PC-3 (cell line): Measurements from ENCODE around the gene KHDC4. TPM values are rescaled to one million over a fixed set of nuclear protein-coding genes. Genes with fewer than 3 reads are reported as not detected.

Experiments used
- ATAC-seq: fragments of 200-7000 bp; cut with Tn5 transposase; 2 replicates; pipeline ENCODE4 v1.9.1; 2020; ENCODE audit warnings: mild to moderate bottlenecking, moderate library complexity
- BruUV-seq: library from RNA; stranded (reverse); fragments of 400-500 nt; replicated peaks from 2 replicates; lab custom pipeline; 2021; lab: Mats Ljungman, UMichigan
- CTCF ChIA-PET: fragments of 300-600 bp; sonication (Branson Sonifier 250); formaldehyde crosslinking; loops from one replicate; lab custom pipeline; 2022; ENCODE audit warnings: antibody characterized with exemption; lab: Charles Lee
- POLR2A ChIA-PET: fragments of 300-600 bp; sonication (Branson Sonifier 250); formaldehyde crosslinking; loops from one replicate; lab custom pipeline; 2022; ENCODE audit warnings: antibody characterized with exemption; ENCODE audit not compliant: unreplicated experiment; lab: Charles Lee
- DNase-seq: peaks from one replicate; pipeline ENCODE4 v3.0.0-alpha.2; 2015
- H2AFZ ChIP-seq: fragments of 300-600 bp; sonication (generic); 2 replicates; pipeline ENCODE4 v1.6.0; 2016; ENCODE audit warnings: antibody characterized with exemption, low read length
- H3F3A ChIP-seq: fragments of 300-600 bp; sonication (generic); one replicate; pipeline ENCODE4 v1.6.0; 2017; ENCODE audit warnings: antibody characterized with exemption, low read length, control low read depth, mild to moderate bottlenecking; ENCODE audit not compliant: unreplicated experiment
- H3K27ac ChIP-seq: fragments of 300-600 bp; sonication (generic); 2 replicates; pipeline ENCODE4 v1.5.1; 2016; ENCODE audit warnings: mild to moderate bottlenecking, low read length
- H3K27me3 ChIP-seq: fragments of 300-600 bp; sonication (generic); 2 replicates; pipeline ENCODE4 v1.6.1; 2016; ENCODE audit warnings: low read length, mixed read lengths
- H3K36me3 ChIP-seq: fragments of 300-600 bp; sonication (generic); 2 replicates; pipeline ENCODE4 v1.6.1; 2016; ENCODE audit warnings: low read depth, mixed run types, low read length, mixed read lengths
- H3K4me1 ChIP-seq: fragments of 300-600 bp; sonication (generic); 2 replicates; pipeline ENCODE4 v1.5.1; 2016; ENCODE audit warnings: low read length; ENCODE audit not compliant: insufficient read depth
- H3K4me2 ChIP-seq: fragments of 300-600 bp; sonication (generic); 2 replicates; pipeline ENCODE4 v1.6.0; 2016; ENCODE audit warnings: low read length
- H3K4me3 ChIP-seq: fragments of 300-600 bp; sonication (generic); 2 replicates; pipeline ENCODE4 v1.5.1; 2016; ENCODE audit warnings: mild to moderate bottlenecking, low read length, mixed read lengths
- H3K79me2 ChIP-seq: fragments of 300-600 bp; sonication (generic); 2 replicates; pipeline ENCODE4 v1.6.1; 2017; ENCODE audit warnings: low read length, mixed read lengths
- H3K9ac ChIP-seq: fragments of 300-600 bp; sonication (generic); 2 replicates; pipeline ENCODE4 v1.6.0; 2016; ENCODE audit warnings: mild to moderate bottlenecking, low read length
- H3K9me2 ChIP-seq: fragments of 300-600 bp; sonication (generic); replicated peaks from 2 replicates; pipeline ENCODE4 v1.6.1; 2016; ENCODE audit warnings: mixed run types, low read length, mixed read lengths
- H3K9me3 ChIP-seq: fragments of 300-600 bp; sonication (generic); 2 replicates; pipeline ENCODE4 v1.6.1; 2016; ENCODE audit warnings: low read length, mixed read lengths
- H4K20me1 ChIP-seq: fragments of 300-600 bp; sonication (generic); 2 replicates; pipeline ENCODE4 v1.6.1; 2016; ENCODE audit warnings: low read length, mixed read lengths
- EZH2 ChIP-seq: fragments of 300-600 bp; sonication (generic); IDR thresholded peaks from one replicate; pipeline ENCODE4 v1.6.1; 2017; ENCODE audit warnings: antibody characterized with exemption, mild to moderate bottlenecking, low read length; ENCODE audit not compliant: unreplicated experiment
- EZH2phosphoT487 ChIP-seq: fragments of 300-600 bp; sonication (generic); IDR thresholded peaks from 2 replicates; pipeline ENCODE4 v1.6.1; 2018; ENCODE audit warnings: mild to moderate bottlenecking, antibody characterized with exemption, low read length, borderline replicate concordance
- intact Hi-C: fragments of 100-400 bp; cut with micrococcal nuclease; formaldehyde crosslinking; loops from 2 replicates; pipeline ENCODE4 v1.9.0; 2023
- total RNA-seq: library from RNA; depleted of rRNA; stranded (reverse); fragments of >200 nt; gene quantifications from 2 replicates; pipeline ENCODE4 v1.2.3, GENCODE V29; 2014
- TF ChIP-seq, protein P1 (sequence below): fragments of 300-600 bp; sonication (generic); conservative IDR thresholded peaks from 2 replicates; pipeline ENCODE4 v1.5.1; 2017; ENCODE audit warnings: antibody characterized with exemption, low read depth, mild to moderate bottlenecking, low read length

The KHDC4 gene
- total RNA-seq, 1 experiment from 2014 or later: 63.4 TPM

GRCh38 chr1:155979597-155980343 lies 45.6 kb upstream of the KHDC4 start:
- ChIA-PET POLR2A (interaction anchor here (0.6 kb wide), 2 partner anchors 16 to 1384 kb away, joined by 3 to 4 read pairs; no protein-coding TSS in a partner anchor), CTCF (no interaction called here)
- H3K27ac ChIP-seq: no peak overlapping the region; the same call in 1 of the 2 replicates
- TF ChIP-seq, protein P1, sequence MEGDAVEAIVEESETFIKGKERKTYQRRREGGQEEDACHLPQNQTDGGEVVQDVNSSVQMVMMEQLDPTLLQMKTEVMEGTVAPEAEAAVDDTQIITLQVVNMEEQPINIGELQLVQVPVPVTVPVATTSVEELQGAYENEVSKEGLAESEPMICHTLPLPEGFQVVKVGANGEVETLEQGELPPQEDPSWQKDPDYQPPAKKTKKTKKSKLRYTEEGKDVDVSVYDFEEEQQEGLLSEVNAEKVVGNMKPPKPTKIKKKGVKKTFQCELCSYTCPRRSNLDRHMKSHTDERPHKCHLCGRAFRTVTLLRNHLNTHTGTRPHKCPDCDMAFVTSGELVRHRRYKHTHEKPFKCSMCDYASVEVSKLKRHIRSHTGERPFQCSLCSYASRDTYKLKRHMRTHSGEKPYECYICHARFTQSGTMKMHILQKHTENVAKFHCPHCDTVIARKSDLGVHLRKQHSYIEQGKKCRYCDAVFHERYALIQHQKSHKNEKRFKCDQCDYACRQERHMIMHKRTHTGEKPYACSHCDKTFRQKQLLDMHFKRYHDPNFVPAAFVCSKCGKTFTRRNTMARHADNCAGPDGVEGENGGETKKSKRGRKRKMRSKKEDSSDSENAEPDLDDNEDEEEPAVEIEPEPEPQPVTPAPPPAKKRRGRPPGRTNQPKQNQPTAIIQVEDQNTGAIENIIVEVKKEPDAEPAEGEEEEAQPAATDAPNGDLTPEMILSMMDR: no peak
- TF ChIP-seq EZH2: no peak
- TF ChIP-seq EZH2phosphoT487: no peak
- peak overlapping the region; percentile 90 for H3K4me2 ChIP-seq
- intact Hi-C loops: loop anchor here (5.0 kb wide), 1 partner anchor 143 kb away; no protein-coding TSS in a partner anchor
- H3K4me3 ChIP-seq: peak overlapping the region; percentile 97; the same call in 1 of the 2 replicates
- no peaks in the 10 kb centered on the region for H3K9me3 ChIP-seq
- no peaks in the 10 kb centered on the region for H3K27me3 ChIP-seq
- DNase-seq (no peak), ATAC-seq (no peak)
- no peaks in the 10 kb centered on the region for H3K36me3 ChIP-seq
- no TSS peak for BruUV-seq
- H2AFZ ChIP-seq: 0 out of 2 replicates have a peak overlapping the region, but pooled peaks have one; percentile 96
- H4K20me1 ChIP-seq: peaks cover 9% of the 10 kb centered on the region
- no peaks in the 10 kb centered on the region for H3K9me2 ChIP-seq
- no peaks in the 10 kb centered on the region for H3F3A ChIP-seq
- no peak overlapping the region for H3K9ac ChIP-seq
- H3K4me1 ChIP-seq: peaks cover 54% of the 10 kb centered on the region
- peaks cover 47% of the 10 kb centered on the region for H3K79me2 ChIP-seq

DNA sequence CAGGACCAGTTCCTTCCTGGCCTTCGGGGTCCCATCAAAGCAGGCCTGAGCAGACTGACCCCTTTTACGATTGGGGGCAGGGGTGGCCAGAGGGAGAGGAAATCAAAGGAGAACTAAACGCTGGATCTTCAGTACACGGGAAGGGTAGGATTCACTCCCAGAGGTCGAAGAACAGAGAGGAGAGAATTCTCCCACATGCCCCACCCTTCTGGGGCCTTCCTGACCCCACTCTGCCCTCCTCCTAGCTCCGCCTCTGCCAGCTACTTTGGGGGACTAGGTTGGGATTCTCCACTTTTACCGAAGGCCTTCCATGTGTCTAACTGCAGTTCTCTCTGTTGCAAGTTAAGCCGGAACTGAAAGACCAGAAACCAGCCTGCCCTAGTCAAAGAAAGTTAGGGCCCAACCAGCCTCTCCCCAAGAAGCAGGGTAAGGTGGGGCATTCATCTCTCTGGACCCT lies 44.8 kb upstream of the KHDC4 start:
- H3K27me3 ChIP-seq: no peaks in the 10 kb centered on the region
- peak overlapping the region; percentile 96 for H2AFZ ChIP-seq
- CTCF ChIA-PET: interaction anchor here (2.4 kb wide), 1 partner anchor 17 kb away, joined by 8 read pairs; no protein-coding TSS in a partner anchor
- peaks cover 55% of the 10 kb centered on the region for H3K79me2 ChIP-seq
- peak overlapping the region; percentile 97 for H3K4me3 ChIP-seq
- no peak for DNase-seq
- intact Hi-C loops: loop anchor here (5.0 kb wide), 1 partner anchor 143 kb away; no protein-coding TSS in a partner anchor
- H3K9ac ChIP-seq: peak overlapping the region; percentile 92
- ATAC-seq: no peak
- peak overlapping the region; percentile 90 for H3K4me2 ChIP-seq
- no peaks in the 10 kb centered on the region for H3K36me3 ChIP-seq
- H4K20me1 ChIP-seq: peaks cover 17% of the 10 kb centered on the region
- H3F3A ChIP-seq: no peaks in the 10 kb centered on the region
- no peaks in the 10 kb centered on the region for H3K9me2 ChIP-seq
- POLR2A ChIA-PET: interaction anchor here (0.6 kb wide), 2 partner anchors 26 to 1384 kb away, joined by 4 read pairs; no protein-coding TSS in a partner anchor
- BruUV-seq: TSS peak; percentile 71
- no peaks in the 10 kb centered on the region for H3K9me3 ChIP-seq
- TF ChIP-seq EZH2phosphoT487: no peak
- TF ChIP-seq EZH2: no peak
- H3K4me1 ChIP-seq: peaks cover 58% of the 10 kb centered on the region
- peak overlapping the region; percentile 57 for H3K27ac ChIP-seq

DNA sequence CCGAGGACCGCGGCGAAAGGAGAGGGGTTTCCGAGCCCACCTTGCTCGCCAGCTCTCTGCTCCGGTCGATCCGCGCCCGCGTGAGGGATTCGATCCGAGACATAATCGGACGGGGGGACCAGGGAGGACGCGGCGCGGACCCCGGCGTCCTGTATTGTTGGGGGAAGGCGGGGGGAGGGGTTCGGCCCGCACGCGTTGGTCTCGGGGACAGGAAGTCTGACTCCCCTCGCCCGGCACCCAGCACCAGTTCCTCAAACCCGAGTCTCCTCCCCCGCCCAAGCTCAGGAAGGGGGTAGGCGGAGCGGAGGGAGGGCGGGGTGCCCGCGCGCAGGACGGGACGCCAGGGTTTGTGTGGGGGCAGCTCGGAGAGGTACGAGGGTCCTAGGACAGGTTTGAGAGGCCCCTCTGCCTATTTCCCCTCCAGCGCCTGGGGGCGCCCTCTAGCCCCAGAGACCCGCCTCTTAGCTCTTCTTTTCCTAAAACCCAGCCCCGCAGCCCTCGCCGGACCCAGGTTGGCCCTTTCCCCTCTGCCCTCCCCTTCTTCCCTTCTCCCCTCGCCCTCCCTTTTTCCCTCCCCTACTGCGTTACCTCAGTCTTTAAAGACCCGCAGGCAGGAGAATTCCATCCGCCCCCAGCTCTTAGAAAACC lies 44.2 kb upstream of the KHDC4 start, which contains the start of gene ARHGEF2:
Gene ARHGEF2, minus strand, starts transcription at position 223 of the 648 bp plus-strand sequence. Its CDS starts 120 bp downstream, at position 103.
- no peaks in the 10 kb centered on the region for H3K9me2 ChIP-seq
- DNase-seq (peak; percentile 71), ATAC-seq (peak; percentile 54)
- TF ChIP-seq EZH2phosphoT487: no peak
- TF ChIP-seq, protein P1: no peak; the same call in 1 of the 2 replicates
- no peak for TF ChIP-seq EZH2
- intact Hi-C loops: loop anchor here (5.0 kb wide), 1 partner anchor 144 kb away; no protein-coding TSS in a partner anchor
- POLR2A ChIA-PET: interaction anchor here (0.6 kb wide), 3 partner anchors 26 to 123 kb away, joined by 4 to 29 read pairs (median 4); no protein-coding TSS in a partner anchor
- H3K9ac ChIP-seq: peak within 1 kb of the TSS; percentile 92
- H3K27me3 ChIP-seq: no peaks in the 10 kb centered on the region
- no peaks in the 10 kb centered on the region for H3F3A ChIP-seq
- no peaks in the 10 kb centered on the region for H3K9me3 ChIP-seq
- H3K27ac ChIP-seq: peak within 1 kb of the TSS; percentile 57
- CTCF ChIA-PET: interaction anchor here (1.1 to 2.4 kb wide), 3 partner anchors 11 to 34 kb away, joined by 8 to 11 read pairs (median 10); no protein-coding TSS in a partner anchor
- peak within 1 kb of the TSS; percentile 90 for H3K4me2 ChIP-seq
- H3K4me3 ChIP-seq: peak within 1 kb of the TSS; percentile 97
- peaks cover 52% of the 10 kb centered on the region for H3K4me1 ChIP-seq
- BruUV-seq: no TSS peak
- H3K36me3 ChIP-seq: no peaks in the 10 kb centered on the region
- peak within 1 kb of the TSS; percentile 96 for H2AFZ ChIP-seq
- H4K20me1 ChIP-seq: peaks cover 17% of the 10 kb centered on the region
- peaks cover 60% of the 10 kb centered on the region for H3K79me2 ChIP-seq
